Body of pancreas (tissue), 4 donors: ENCODE results near the gene MSI2.

Source experiments
- POLR2A ChIP-seq, 3 donors: fragments of 450-650 bp; IDR thresholded peaks; one replicate each; pipeline ENCODE4 v1.6.1; 2016; ENCODE audit warnings: antibody characterized with exemption in 3 of 3, mild to moderate bottlenecking in 2 of 3
- TF ChIP-seq, protein P1 (sequence below), 7 experiments: fragments of 450-650 bp in 4 of 7; fragments of 200-600 bp in 3 of 7; sonication (generic) in 3 of 7; IDR thresholded peaks; one replicate each; pipeline ENCODE4 v1.5.1; 2016 to 2019; ENCODE audit warnings: antibody characterized with exemption in 7 of 7

DNA sequence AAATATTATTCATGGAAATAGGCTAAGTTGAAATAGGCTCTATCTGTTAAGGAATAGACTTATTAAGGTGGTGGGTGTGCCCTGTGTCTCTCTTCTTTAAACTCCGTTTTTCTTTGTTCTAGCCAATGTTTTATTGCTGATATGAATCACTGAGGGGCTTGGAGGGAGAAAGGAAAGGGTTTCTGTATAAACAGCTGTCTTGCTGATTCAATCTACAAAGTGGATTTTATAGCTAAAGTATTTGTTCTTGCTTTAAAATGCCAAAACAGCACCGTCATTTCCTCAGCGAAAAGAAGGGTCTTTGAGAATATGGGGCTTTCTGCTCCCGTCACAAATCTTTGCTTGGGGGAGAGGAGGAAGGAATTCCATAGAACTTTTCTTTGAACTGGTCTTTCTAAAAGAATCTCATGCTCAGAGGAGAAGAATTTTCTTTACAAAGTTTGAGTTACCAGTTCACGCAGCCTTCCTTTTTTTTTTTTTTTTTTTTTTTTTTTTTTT, 39.3 kb downstream of the MSI2 start:
- TF ChIP-seq POLR2A (IDR thresholded peaks at IDR 0.05) = no peak
- TF ChIP-seq, protein P1, sequence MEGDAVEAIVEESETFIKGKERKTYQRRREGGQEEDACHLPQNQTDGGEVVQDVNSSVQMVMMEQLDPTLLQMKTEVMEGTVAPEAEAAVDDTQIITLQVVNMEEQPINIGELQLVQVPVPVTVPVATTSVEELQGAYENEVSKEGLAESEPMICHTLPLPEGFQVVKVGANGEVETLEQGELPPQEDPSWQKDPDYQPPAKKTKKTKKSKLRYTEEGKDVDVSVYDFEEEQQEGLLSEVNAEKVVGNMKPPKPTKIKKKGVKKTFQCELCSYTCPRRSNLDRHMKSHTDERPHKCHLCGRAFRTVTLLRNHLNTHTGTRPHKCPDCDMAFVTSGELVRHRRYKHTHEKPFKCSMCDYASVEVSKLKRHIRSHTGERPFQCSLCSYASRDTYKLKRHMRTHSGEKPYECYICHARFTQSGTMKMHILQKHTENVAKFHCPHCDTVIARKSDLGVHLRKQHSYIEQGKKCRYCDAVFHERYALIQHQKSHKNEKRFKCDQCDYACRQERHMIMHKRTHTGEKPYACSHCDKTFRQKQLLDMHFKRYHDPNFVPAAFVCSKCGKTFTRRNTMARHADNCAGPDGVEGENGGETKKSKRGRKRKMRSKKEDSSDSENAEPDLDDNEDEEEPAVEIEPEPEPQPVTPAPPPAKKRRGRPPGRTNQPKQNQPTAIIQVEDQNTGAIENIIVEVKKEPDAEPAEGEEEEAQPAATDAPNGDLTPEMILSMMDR (IDR thresholded peaks at IDR 0.05) = no peak
